22Rv1 (cell line): ENCODE measurements around the gene ATG4B.

Source experiments
- ZFX ChIP-seq: fragments of 450-650 bp; IDR thresholded peaks from 2 replicates; pipeline ENCODE4 v1.6.1; 2017; ENCODE audit warnings: antibody characterized with exemption, borderline replicate concordance
- TF ChIP-seq, protein P1 (sequence below): fragments of 450-650 bp; IDR thresholded peaks from 2 replicates; pipeline ENCODE4 v1.5.1; 2017; ENCODE audit warnings: mild to moderate bottlenecking

GRCh38 chr2:241690202-241690717 lies 52.8 kb downstream of the ATG4B start:
- TF ChIP-seq, protein P1, sequence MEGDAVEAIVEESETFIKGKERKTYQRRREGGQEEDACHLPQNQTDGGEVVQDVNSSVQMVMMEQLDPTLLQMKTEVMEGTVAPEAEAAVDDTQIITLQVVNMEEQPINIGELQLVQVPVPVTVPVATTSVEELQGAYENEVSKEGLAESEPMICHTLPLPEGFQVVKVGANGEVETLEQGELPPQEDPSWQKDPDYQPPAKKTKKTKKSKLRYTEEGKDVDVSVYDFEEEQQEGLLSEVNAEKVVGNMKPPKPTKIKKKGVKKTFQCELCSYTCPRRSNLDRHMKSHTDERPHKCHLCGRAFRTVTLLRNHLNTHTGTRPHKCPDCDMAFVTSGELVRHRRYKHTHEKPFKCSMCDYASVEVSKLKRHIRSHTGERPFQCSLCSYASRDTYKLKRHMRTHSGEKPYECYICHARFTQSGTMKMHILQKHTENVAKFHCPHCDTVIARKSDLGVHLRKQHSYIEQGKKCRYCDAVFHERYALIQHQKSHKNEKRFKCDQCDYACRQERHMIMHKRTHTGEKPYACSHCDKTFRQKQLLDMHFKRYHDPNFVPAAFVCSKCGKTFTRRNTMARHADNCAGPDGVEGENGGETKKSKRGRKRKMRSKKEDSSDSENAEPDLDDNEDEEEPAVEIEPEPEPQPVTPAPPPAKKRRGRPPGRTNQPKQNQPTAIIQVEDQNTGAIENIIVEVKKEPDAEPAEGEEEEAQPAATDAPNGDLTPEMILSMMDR, result no peak
- no peak for TF ChIP-seq ZFX
